Stimulated activated CD4-positive, alpha-beta T cell treated with anti-CD3 and anti-CD28 coated beads, Interleukin-4, amount 100 ng/mL, for 24 hours (primary cell): Measurements from ENCODE around the gene ZNF471.

ENCODE experiments used
- DNase-seq: peaks from one replicate; pipeline ENCODE4 v3.0.0-alpha.2; 2020

ZNF471 gene

GRCh38 chr19:56577719-56578602 is 70.3 kb downstream of the ZNF471 start:
- no peak for DNase-seq
